Testis (tissue), 2 donors: Measurements from ENCODE around the gene GALNT18.

ENCODE experiments used
- POLR2A ChIP-seq: fragments of 450-650 bp; IDR thresholded peaks from one replicate; pipeline ENCODE4 v1.6.1; 2017; ENCODE audit warnings: antibody characterized with exemption, mild to moderate bottlenecking, moderate library complexity
- TF ChIP-seq, protein P1 (sequence below), 3 experiments: fragments of 450-650 bp in 2 of 3; fragments of 200-600 bp in 1 of 3; sonication (generic) in 1 of 3; IDR thresholded peaks; one replicate each; pipeline ENCODE4 v1.5.1; 2016 to 2019; ENCODE audit warnings: antibody characterized with exemption in 3 of 3, mild to moderate bottlenecking in 2 of 3, moderate library complexity in 1 of 3

DNA sequence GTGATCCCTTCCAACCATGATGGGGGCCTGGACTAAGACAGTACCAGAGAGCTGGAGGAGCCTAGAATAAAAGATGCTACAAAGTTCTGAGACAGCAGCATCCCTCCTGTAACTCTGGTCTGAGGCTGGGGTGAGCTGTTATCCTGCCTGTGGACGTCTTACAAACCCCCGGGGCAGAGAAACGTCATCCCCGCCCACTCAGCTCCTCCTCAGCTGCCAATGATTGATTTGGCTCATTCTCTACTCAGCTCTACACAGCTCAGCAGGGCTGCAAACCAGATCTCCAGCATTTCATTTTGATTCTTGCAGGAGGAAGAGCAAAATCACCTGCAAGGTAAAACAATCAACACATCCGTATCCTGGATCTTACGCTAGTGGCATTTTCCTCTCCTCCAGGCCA, 324.2 kb downstream of the GALNT18 start:
- TF ChIP-seq POLR2A: no peak
- TF ChIP-seq, protein P1, sequence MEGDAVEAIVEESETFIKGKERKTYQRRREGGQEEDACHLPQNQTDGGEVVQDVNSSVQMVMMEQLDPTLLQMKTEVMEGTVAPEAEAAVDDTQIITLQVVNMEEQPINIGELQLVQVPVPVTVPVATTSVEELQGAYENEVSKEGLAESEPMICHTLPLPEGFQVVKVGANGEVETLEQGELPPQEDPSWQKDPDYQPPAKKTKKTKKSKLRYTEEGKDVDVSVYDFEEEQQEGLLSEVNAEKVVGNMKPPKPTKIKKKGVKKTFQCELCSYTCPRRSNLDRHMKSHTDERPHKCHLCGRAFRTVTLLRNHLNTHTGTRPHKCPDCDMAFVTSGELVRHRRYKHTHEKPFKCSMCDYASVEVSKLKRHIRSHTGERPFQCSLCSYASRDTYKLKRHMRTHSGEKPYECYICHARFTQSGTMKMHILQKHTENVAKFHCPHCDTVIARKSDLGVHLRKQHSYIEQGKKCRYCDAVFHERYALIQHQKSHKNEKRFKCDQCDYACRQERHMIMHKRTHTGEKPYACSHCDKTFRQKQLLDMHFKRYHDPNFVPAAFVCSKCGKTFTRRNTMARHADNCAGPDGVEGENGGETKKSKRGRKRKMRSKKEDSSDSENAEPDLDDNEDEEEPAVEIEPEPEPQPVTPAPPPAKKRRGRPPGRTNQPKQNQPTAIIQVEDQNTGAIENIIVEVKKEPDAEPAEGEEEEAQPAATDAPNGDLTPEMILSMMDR (IDR thresholded peaks at IDR 0.05): no peak
